GM12892 (cell line): ENCODE measurements around the gene SDC1.

Experiments
- POLR2A ChIP-seq: IDR thresholded peaks from 2 replicates; pipeline ENCODE4 v1.6.1; 2011; ENCODE audit warnings: low read depth, low read length, control low read depth
- POLR2AphosphoS5 ChIP-seq: IDR thresholded peaks from 2 replicates; pipeline ENCODE4 v1.6.1; 2011; ENCODE audit warnings: low read depth, low read length, control low read depth
- TAF1 ChIP-seq: IDR thresholded peaks from 2 replicates; pipeline ENCODE4 v1.6.1; 2011; ENCODE audit warnings: low read depth, mild to moderate bottlenecking, control low read depth, low read length, borderline replicate concordance

DNA sequence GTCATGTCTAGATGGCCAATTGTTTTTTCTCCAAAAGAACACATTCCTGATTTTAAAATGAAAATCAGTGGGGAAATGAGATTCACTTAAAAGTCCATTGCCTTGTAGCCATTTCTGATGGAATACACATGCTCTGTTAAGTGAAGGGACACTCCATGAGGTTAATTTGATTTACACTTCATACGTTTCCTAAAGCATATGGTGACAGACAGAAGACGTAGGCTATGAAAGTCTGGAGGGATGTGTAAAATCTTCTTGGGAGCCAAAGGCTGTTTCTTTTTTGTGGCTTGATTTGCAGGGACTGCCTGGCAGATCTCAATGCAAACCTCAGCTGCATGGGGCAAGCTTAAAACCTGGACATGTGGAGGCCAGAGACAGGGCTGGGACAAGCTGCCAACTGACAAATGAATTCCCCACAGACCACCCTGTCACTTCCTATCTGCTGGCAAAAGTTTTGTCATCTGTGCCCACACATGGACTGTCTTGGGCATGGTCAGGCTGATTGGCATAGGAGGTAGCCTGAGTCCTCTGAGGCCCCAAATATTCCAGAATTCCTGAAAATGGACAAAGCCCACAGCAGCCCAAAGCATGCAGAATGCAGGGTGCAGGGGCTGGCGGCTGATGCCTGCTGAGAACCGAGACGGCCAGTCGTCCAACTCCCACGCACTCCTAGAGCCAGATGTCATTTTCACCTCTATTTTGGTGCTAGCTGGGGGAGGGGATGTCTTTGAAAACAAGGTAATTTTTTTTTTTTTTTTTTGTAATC lies 73.9 kb downstream of the SDC1 start:
- TF ChIP-seq POLR2A, result no peak
- TF ChIP-seq POLR2AphosphoS5, result no peak
- no peak for TF ChIP-seq TAF1
